Measurements from ENCODE around the gene PCYT1A. TPM values are rescaled to one million over a fixed set of nuclear protein-coding genes. Genes with fewer than 3 reads are reported as not detected.
"Not testable (repeated sequence)": the region's sequence is repeated elsewhere in the genome, so short reads cannot be mapped to it uniquely, and the experiment has no call there.

Gene PCYT1A
- total RNA-seq, 4 donors from 2014 or later = 55.7 to 62.7 (median 59.3) TPM

DNA sequence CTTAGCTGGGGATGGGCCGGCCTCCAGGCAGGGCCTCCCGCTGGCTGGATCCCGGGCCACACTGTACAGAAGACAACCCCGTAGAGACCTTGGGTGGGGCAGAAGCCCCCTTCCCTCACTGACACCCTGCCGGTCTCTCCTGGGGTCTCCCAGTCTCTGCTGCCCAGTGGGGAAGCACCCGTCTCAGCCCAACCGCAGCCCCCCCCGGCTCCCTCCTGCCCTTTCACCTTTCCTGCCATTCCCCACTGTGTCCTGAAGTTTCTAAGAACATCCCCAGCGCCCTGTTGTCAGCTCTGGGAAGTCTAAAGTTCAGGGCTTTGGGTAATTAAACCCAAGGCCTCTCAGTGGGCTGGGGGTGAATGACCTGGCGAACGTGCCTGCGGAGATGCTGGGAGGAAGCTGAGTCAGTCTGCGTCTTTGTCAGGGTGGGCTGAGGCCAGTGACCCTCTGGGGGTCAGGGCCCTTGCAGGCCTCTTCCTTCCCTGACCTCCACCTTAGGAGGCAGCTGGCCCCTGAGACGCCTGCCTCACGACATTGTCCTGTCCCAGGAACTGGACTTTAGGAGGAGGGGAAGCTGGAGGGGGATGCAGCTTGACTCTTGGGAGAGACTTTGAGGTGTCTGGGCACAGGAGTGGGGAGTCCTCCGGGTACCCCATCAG is 72.6 kb downstream of the PCYT1A start:
- WGBS = 83% methylated on average over 15 of the region's 16 CpGs
- intact Hi-C loops (cut with DNase I) = no loop called here
- DNase-seq (ENCODE audit: extremely low spot score) = no peak

DNA sequence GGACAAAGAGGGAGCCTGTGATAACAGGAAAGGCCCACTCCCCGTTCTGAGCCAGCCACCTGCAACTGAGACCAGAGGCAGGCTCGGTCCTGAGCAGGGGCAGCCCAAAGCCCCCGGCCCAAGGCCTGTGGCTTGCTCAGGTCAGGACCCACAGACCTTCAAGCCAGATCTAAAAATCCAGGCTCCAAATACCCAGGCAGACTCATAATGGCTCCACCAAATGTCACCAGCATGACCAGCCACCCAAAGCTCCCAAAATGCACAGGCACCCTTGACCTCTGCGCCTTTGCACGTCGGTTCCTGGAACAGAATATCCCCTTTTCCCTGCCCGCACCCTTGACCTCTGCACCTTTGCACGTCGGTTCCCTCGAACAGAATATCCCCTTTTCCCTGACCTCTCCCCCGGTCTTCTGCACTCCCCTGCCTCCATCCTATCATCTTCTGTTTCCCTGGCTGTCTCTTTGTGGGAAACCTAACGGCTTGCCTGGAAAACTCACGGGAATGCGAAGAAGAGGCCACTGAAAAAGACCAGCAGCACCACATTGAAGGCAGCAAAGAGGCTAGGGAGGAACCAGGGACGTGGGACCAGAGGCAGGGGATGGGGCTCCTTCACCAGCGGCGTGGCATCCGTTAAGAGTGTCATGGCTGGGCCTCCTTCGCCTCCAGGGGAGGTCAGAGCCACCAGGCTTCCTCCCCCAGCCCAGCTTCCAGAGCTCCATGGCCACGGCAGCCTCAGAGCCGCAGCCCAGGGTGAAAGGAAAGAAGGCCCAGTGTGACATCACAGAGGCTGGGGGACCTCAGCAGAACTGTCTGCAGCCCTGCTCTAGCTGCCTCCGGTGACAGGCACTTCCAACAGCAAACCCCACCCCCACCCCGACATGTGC is 76.6 kb downstream of the PCYT1A start, which contains the start of gene ZDHHC19:
ZDHHC19 (minus strand) TSS at position 728 of the 884 bp plus-strand sequence; CDS start at position 643, 85 bp downstream.
- intact Hi-C loops (cut with DNase I) = no loop called here
- H3K4me1 ChIP-seq = peaks cover 0 to 12% (median 11%) of the 10 kb centered on the region in 4 donors
- 73% methylated on average over 19 of the region's 23 CpGs for WGBS
- no peaks in the 10 kb centered on the region for H3K36me3 ChIP-seq
- no peak within 1 kb of the TSS for H3K27ac ChIP-seq (replicated peaks in 1 of 4)
- no peak within 1 kb of the TSS for H3K4me3 ChIP-seq
- no peak for DNase-seq (ENCODE audit: extremely low spot score)
- H3K9me3 ChIP-seq = no peaks in the 10 kb centered on the region
- peaks cover 0 to 38% (median 0%) of the 10 kb centered on the region in 4 donors for H3K27me3 ChIP-seq
- no peak for TF ChIP-seq POLR2A (IDR thresholded peaks at IDR 0.05; ENCODE audit: low read depth)
- no peak for TF ChIP-seq POLR2AphosphoS5 (IDR thresholded peaks at IDR 0.05)
- no peak for TF ChIP-seq EP300 (IDR thresholded peaks at IDR 0.05)
- TF ChIP-seq, protein P1, sequence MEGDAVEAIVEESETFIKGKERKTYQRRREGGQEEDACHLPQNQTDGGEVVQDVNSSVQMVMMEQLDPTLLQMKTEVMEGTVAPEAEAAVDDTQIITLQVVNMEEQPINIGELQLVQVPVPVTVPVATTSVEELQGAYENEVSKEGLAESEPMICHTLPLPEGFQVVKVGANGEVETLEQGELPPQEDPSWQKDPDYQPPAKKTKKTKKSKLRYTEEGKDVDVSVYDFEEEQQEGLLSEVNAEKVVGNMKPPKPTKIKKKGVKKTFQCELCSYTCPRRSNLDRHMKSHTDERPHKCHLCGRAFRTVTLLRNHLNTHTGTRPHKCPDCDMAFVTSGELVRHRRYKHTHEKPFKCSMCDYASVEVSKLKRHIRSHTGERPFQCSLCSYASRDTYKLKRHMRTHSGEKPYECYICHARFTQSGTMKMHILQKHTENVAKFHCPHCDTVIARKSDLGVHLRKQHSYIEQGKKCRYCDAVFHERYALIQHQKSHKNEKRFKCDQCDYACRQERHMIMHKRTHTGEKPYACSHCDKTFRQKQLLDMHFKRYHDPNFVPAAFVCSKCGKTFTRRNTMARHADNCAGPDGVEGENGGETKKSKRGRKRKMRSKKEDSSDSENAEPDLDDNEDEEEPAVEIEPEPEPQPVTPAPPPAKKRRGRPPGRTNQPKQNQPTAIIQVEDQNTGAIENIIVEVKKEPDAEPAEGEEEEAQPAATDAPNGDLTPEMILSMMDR (IDR thresholded peaks at IDR 0.05) = no peak

More for the DNA sequence above, 72.6 kb downstream of the PCYT1A start:
- TF ChIP-seq POLR2AphosphoS5 (IDR thresholded peaks at IDR 0.05) (no peak), POLR2A (IDR thresholded peaks at IDR 0.05; ENCODE audit: low read depth) (no peak), EP300 (IDR thresholded peaks at IDR 0.05) (no peak)
- TF ChIP-seq, protein P1 (IDR thresholded peaks at IDR 0.05) = no peak
- Histone ChIP-seq H3K4me3 (no peak overlapping the region), H3K4me1 (peaks cover 5 to 14% (median 13%) of the 10 kb centered on the region in 4 donors), H3K36me3 (no peaks in the 10 kb centered on the region), H3K27me3 (peaks cover 0 to 32% (median 2%) of the 10 kb centered on the region in 4 donors), H3K9me3 (no peaks in the 10 kb centered on the region), H3K27ac (replicated peaks in 1 of 4) (no peak overlapping the region)

DNA sequence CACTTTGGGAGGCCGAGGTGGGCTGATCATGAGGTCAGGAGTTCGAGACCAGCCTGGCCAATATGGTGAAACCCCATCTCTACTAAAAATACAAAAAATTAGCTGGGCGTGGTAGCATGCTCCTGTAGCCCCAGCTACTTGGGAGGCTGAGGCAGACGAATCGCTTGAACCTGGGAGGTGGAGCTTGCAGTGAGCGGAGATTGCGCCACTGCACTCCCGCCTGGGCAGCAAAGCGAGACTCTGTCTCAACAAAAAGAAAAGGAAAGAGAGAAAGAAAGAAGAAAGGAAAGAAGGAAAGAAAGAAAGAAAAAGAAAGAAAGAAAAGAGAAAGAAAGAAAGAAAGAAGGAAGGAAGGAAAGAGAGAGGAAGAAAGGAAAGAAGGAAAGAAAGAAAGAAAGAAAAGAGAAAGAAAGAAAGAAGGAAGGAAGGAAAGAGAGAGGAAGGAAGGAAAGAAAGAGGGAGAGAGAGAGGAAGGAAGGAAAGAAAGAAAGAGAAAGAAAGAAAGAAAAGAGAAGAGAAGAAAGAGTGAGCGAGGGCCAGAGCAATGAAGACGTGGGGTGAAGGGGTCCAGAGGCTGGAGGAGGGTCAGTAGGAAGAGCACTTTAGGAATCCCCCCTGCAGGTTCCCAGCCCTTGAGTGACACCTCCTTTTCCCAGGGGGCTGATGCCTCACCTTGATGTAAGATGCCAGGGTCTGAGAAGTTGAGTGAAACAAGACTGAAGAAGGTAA is 77.4 kb downstream of the PCYT1A start:
- DNase-seq (ENCODE audit: extremely low spot score); H3K9me3 ChIP-seq; H3K27ac ChIP-seq (replicated peaks in 1 of 4); intact Hi-C loops (cut with DNase I); H3K4me3 ChIP-seq; H3K36me3 ChIP-seq: not testable (repeated sequence)
- Histone ChIP-seq H3K27me3 (peaks cover 0 to 38% (median 0%) of the 10 kb centered on the region in 4 donors), H3K4me1 (peaks cover 0 to 12% (median 11%) of the 10 kb centered on the region in 4 donors)
- 78% methylated on average over 11 of the region's 11 CpGs for WGBS

DNA sequence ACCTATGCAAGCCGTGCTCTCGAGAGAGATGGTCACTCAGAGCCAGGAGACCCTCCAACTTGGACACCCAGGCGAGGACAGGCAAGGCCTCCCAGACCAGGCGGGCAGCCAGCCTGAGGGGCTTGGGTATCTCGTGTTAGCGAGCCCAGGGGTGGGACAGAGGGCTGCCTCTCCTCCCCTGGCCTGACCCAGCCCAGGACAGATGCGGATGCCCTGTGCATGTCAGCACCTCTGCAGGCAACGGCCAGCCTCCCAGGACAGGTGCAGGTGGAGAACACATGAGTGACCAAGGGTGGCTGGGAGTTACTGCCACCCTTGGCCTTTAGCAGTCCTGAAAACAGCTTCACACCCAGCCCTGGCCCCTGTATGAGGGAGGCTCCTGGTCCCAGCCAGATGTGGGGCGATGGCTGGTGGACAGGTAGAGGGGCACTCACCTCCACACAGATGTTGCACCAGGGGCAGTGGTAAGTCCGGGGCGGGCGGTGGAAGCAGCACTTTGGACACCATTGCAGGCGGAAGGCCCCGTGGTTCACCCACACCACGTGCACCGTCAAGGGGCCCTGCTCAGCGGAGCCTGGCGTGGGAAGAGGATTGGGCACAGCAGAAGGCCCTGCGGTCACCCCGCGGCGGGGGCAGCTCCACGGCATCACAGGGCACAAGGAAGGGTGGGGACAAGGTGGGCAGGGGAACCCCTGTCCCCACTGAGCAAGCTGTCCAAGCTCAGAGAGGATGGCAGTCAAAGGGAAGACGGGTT is 78.4 kb downstream of the PCYT1A start:
- no peak for DNase-seq (ENCODE audit: extremely low spot score)
- intact Hi-C loops (cut with DNase I) = no loop called here

More for the DNA sequence above, 78.4 kb downstream of the PCYT1A start:
- H3K27me3 ChIP-seq = peaks cover 0 to 36% (median 0%) of the 10 kb centered on the region in 4 donors
- no peak overlapping the region for H3K4me3 ChIP-seq
- TF ChIP-seq, protein P1 (IDR thresholded peaks at IDR 0.05) = no peak
- TF ChIP-seq POLR2AphosphoS5 (IDR thresholded peaks at IDR 0.05) (no peak), EP300 (IDR thresholded peaks at IDR 0.05) (no peak), POLR2A (IDR thresholded peaks at IDR 0.05; ENCODE audit: low read depth) (no peak)
- 99% methylated on average over 11 of the region's 24 CpGs for WGBS
- no peaks in the 10 kb centered on the region for H3K36me3 ChIP-seq
- peaks cover 0 to 12% (median 11%) of the 10 kb centered on the region in 4 donors for H3K4me1 ChIP-seq
- H3K9me3 ChIP-seq = no peaks in the 10 kb centered on the region
- H3K27ac ChIP-seq (replicated peaks in 1 of 4) = no peak overlapping the region
